Activated naive CD4-positive, alpha-beta T cell treated with anti-CD3 and anti-CD28 coated beads, Interleukin-2, amount 50 U/mL, for 72 hours (primary cell): ENCODE results near the gene PRG2. TPM values are rescaled to one million over a fixed set of nuclear protein-coding genes. Genes with fewer than 3 reads are reported as not detected.
"Not testable (repeated sequence)": the region's sequence is repeated elsewhere in the genome, so short reads cannot be mapped to it uniquely, and the experiment has no call there.

Experiments
- ATAC-seq, 2 donors: fragments of 150-1000 bp; cut with Tn5 transposase; 2 replicates each; pipeline ENCODE4 v1.10.0; 2021; ENCODE audit warnings: mild to moderate bottlenecking in 2 of 2, moderate library complexity in 2 of 2
- DNase-seq, 2 donors: peaks; one replicate each; pipeline ENCODE4 v3.0.0; 2021 to 2022; ENCODE audit warnings: low spot score in 2 of 2
- H3K27ac Mint-ChIP-seq, 2 donors: one replicate each; pipeline ENCODE4 v1.8.0; 2022; ENCODE audit warnings: mild to moderate bottlenecking in 2 of 2, mixed read lengths in 2 of 2
- H3K36me3 Mint-ChIP-seq, 2 donors: one replicate each; pipeline ENCODE4 v1.8.0; 2022; ENCODE audit warnings: mixed read lengths in 2 of 2
- H3K9me3 Mint-ChIP-seq, 2 donors: one replicate each; pipeline ENCODE4 v1.8.0; 2022; ENCODE audit warnings: mixed read lengths in 2 of 2
- total RNA-seq, 2 donors: library from RNA; stranded (reverse); gene quantifications; one replicate each; pipeline ENCODE4 v1.2.3, GENCODE V29; 2022

Gene PRG2
- total RNA-seq, 2 donors from 2014 or later = 0.97 to 2.4 TPM

- peaks cover 0 to 7% of the 10 kb centered on the region in 2 donors for H3K36me3 Mint-ChIP-seq
- peak; percentile 68 to 73 for ATAC-seq
- H3K9me3 Mint-ChIP-seq = peaks cover 0 to 6% of the 10 kb centered on the region in 2 donors
- no peak overlapping the region for H3K27ac Mint-ChIP-seq
- peak; percentile 68 to 76 for DNase-seq
Measured at GRCh38 chr11:57349491-57350274, 40.8 kb downstream of the PRG2 start.

- Mint-ChIP-seq H3K27ac (no peak overlapping the region), H3K9me3 (peaks cover 0 to 6% of the 10 kb centered on the region in 2 donors), H3K36me3 (peaks cover 0 to 7% of the 10 kb centered on the region in 2 donors)
- ATAC-seq (no peak), DNase-seq (no peak)
Measured at GRCh38 chr11:57348636-57349313, 41.7 kb downstream of the PRG2 start.

DNA sequence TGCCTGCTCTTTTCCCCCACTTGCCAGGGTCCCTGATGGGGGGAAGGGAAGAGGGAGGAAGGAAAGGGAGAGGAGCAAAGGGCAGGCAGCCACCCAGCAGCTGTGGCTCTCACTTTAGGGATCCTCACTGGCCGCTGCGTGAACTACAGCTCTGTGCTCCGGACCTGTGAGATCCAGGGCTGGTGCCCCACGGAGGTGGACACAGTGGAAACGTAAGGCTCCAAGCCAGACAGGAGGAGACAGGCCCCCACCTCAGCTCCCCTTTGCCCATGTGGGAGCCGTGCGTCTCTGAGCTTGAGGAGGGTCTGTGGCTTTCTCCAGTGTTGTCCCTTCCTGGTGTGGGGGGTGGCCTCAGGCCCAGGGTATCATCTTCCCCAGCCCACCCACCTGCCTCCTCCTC is 42.4 kb downstream of the PRG2 start:
- DNase-seq = no peak
- H3K9me3 Mint-ChIP-seq = peaks cover 0 to 6% of the 10 kb centered on the region in 2 donors
- H3K27ac Mint-ChIP-seq = no peak overlapping the region
- ATAC-seq = no peak
- H3K36me3 Mint-ChIP-seq = peaks cover 0 to 7% of the 10 kb centered on the region in 2 donors

DNA sequence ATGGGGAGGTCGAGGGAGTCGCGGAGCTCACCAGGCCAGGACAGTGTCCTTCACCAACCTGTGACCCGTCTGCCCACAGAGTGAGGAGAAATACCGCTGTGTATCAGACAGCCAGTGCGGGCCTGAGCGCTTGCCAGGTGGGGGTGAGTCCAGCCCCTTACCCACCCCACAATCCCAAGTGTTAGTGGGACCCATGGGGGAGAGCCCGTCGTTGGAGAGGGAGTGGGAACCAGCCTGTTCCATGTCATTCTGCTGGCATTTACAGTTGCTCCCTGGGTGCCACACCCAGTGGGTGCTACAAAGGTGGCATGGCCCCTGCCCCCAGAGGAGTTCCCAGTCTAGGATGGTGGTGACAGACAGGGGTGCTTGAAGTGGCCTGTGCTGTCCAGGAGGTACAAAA is 43.1 kb downstream of the PRG2 start:
- Mint-ChIP-seq H3K27ac (no peak overlapping the region), H3K36me3 (peaks cover 0 to 7% of the 10 kb centered on the region in 2 donors), H3K9me3 (peaks cover 0 to 6% of the 10 kb centered on the region in 2 donors)
- ATAC-seq (no peak), DNase-seq (no peak)

- no peaks in the 10 kb centered on the region for H3K9me3 Mint-ChIP-seq
- no peak overlapping the region for H3K27ac Mint-ChIP-seq
- peak in 1 of 2 donors; percentile 66 for DNase-seq
- peak; percentile 79 to 85 for ATAC-seq
- H3K36me3 Mint-ChIP-seq = no peaks in the 10 kb centered on the region
Measured at GRCh38 chr11:57345555-57346211, 44.8 kb downstream of the PRG2 start.

DNA sequence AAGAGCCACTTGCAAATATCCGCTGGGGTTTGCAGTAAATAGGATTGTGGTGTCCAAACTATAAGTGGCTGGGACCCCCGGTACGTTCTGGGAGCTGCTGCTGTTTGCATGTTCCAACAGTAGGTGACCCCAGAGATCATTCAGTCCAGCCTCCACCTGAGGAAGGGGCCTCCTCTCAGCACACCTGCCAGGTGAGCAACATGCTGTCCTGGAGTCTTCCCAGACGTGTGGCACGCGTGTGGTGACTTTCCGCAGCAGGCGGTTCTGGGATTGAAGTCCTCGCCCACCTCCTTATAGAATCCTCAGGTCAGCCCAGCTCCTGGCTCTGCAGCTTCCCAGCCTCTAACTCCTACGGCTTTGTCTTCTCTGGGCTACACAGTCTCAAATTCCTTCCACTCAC is 45.6 kb downstream of the PRG2 start:
- no peaks in the 10 kb centered on the region for H3K36me3 Mint-ChIP-seq
- DNase-seq (no peak), ATAC-seq (no peak)
- H3K9me3 Mint-ChIP-seq = no peaks in the 10 kb centered on the region
- H3K27ac Mint-ChIP-seq = no peak overlapping the region

DNA sequence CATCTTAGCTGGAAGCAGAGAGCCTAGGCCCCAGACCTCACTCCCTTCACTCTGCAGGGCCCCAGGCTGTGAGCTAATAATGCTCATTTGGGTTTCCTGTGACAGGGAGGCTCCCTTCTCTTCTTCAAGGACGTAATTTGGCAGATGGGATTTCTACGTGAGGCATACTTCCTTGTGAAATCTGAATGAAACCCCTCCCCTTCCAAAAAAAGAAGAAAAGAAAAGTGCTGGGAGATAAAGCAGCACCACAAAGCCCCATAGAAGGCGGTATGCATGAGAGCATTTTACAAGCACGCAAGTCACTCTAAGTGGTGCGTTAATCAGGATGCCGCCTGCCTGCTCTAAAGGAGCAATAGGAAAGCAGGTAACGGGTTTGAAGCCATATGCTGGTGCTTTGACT is 46.6 kb downstream of the PRG2 start:
- Mint-ChIP-seq H3K9me3 (no peaks in the 10 kb centered on the region), H3K36me3 (no peaks in the 10 kb centered on the region), H3K27ac (no peak overlapping the region)
- DNase-seq = no peak
- no peak for ATAC-seq

- DNase-seq = no peak
- H3K36me3 Mint-ChIP-seq = no peaks in the 10 kb centered on the region
- no peak for ATAC-seq
- no peaks in the 10 kb centered on the region for H3K9me3 Mint-ChIP-seq
- H3K27ac Mint-ChIP-seq = peak overlapping the region in 1 of 2 donors; percentile 37
Measured at GRCh38 chr11:57342702-57343101, 47.7 kb downstream of the PRG2 start.

- DNase-seq = no peak
- no peak overlapping the region for H3K27ac Mint-ChIP-seq
- H3K36me3 Mint-ChIP-seq = no peaks in the 10 kb centered on the region
- H3K9me3 Mint-ChIP-seq = no peaks in the 10 kb centered on the region
- no peak for ATAC-seq
Measured at GRCh38 chr11:57341250-57341808, 49.1 kb downstream of the PRG2 start.

GRCh38 chr11:57340039-57340615 is 50.3 kb downstream of the PRG2 start:
- Mint-ChIP-seq H3K9me3 (no peaks in the 10 kb centered on the region), H3K36me3 (peaks cover under 1 to 6% of the 10 kb centered on the region in 2 donors), H3K27ac (no peak overlapping the region)
- ATAC-seq (no peak), DNase-seq (no peak)

GRCh38 chr11:57339328-57339727 is 51.1 kb downstream of the PRG2 start:
- ATAC-seq = no peak
- no peaks in the 10 kb centered on the region for H3K9me3 Mint-ChIP-seq
- DNase-seq = no peak
- H3K36me3 Mint-ChIP-seq = peaks cover 9% of the 10 kb centered on the region in 2 donors
- H3K27ac Mint-ChIP-seq = no peak overlapping the region

DNA sequence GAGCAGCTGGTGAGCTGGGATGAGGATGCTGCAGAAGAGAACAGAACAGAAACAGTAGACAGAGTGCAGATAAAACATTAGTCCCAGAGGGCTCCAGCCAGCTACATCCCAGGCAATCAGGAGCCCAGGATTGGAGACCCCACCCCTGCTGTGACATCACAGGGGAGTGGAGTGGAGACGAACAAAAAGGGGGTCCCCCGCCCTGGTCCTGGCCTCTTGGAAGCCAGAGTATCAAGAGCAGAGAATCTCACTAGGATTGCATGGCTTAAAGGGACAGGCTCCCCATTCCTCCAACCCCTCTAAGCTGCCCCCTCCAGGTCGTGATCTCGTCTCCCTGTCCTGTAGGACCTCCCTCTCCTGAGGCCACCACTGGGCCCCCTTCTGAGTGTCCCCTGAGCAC is 52.3 kb downstream of the PRG2 start, which contains the start of gene P2RX3:
P2RX3 (plus strand) TSS at position 211 of the 400 bp plus-strand sequence. CDS start 199 bp downstream, outside the sequence.
- Mint-ChIP-seq H3K36me3 (peaks cover 9 to 15% of the 10 kb centered on the region in 2 donors), H3K9me3 (no peaks in the 10 kb centered on the region), H3K27ac (no peak within 1 kb of the TSS)
- DNase-seq = no peak
- no peak for ATAC-seq

DNA sequence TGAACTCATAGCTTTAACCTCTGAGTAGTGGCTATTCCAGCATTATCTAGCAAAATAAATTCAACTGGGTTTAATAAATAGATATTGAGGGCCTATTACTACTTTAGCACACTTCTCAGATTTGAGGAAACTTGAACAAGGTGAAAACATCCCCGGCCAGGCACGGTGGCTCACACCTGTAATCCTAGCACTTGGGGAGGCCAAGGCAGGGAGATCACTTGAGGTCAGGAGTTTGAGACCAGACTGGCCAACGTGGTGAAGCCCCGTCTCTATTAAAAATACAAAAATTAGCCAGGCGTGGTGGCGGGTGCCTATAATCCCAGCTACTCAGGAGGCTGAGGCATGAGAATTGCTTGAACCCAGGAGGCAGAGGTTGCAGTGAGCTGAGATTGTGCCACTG is 53.6 kb downstream of the PRG2 start:
- Mint-ChIP-seq H3K27ac (peak overlapping the region in 1 of 2 donors; percentile 97), H3K36me3 (peaks cover 9 to 22% of the 10 kb centered on the region in 2 donors)
- not testable (repeated sequence) for DNase-seq, ATAC-seq, H3K9me3 Mint-ChIP-seq
